ENCODE measurements around the gene SPECC1.

The SPECC1 gene

DNA sequence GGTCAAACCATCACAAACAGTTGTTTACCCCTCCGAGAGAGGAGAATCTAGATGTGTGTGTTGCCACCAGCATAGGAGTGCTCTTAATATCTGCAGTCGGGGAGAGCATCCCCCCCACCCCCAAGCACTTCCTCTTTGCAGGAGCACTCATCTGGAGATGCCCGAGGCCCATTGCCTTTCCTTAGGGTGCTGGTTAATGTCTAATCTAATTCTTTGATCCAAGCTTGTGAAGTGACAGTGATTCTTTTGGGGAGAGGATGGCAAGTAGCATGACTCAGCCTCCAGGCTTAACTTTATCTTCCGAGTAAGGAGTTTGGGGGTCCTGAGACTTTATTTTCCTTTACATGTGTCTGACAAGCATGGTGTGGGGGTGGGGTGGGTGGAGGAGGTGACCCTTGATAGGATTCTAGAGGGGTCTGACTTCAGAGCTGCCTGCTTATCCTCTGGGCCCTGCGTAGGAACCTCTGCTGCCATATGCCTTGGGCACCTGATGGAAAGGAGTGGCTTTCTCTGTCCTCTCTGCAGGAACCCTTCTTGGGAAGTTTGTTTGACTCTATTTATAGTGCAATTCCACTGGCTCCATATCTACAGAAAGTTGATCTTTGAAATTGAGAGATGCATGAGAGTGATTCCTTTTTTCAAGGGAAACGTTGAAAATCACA is 207.1 kb downstream of the SPECC1 start:
- in situ Hi-C loops (cut with HindIII; ENCODE audit: low sequenced_read_pairs), result no loop called here
- TF ChIP-seq, protein P1, sequence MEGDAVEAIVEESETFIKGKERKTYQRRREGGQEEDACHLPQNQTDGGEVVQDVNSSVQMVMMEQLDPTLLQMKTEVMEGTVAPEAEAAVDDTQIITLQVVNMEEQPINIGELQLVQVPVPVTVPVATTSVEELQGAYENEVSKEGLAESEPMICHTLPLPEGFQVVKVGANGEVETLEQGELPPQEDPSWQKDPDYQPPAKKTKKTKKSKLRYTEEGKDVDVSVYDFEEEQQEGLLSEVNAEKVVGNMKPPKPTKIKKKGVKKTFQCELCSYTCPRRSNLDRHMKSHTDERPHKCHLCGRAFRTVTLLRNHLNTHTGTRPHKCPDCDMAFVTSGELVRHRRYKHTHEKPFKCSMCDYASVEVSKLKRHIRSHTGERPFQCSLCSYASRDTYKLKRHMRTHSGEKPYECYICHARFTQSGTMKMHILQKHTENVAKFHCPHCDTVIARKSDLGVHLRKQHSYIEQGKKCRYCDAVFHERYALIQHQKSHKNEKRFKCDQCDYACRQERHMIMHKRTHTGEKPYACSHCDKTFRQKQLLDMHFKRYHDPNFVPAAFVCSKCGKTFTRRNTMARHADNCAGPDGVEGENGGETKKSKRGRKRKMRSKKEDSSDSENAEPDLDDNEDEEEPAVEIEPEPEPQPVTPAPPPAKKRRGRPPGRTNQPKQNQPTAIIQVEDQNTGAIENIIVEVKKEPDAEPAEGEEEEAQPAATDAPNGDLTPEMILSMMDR (IDR thresholded peaks at IDR 0.05; ENCODE audit: low read depth, low read length), result no peak
- no peak for DNase-seq (ENCODE audit: low read depth, low spot score)

GRCh38 chr17:20216853-20217252 is 207.7 kb downstream of the SPECC1 start:
- no peak overlapping the region for H3K4me3 ChIP-seq (ENCODE audit: low read depth, low read length)
- in situ Hi-C loops (cut with HindIII; ENCODE audit: low sequenced_read_pairs), result no loop called here
- TF ChIP-seq, protein P1 (IDR thresholded peaks at IDR 0.05; ENCODE audit: low read depth, low read length), result no peak
- DNase-seq (ENCODE audit: low read depth, low spot score), result no peak

More for the DNA sequence above, 207.1 kb downstream of the SPECC1 start:
- no peak overlapping the region for H3K4me3 ChIP-seq (ENCODE audit: low read depth, low read length)

DNA sequence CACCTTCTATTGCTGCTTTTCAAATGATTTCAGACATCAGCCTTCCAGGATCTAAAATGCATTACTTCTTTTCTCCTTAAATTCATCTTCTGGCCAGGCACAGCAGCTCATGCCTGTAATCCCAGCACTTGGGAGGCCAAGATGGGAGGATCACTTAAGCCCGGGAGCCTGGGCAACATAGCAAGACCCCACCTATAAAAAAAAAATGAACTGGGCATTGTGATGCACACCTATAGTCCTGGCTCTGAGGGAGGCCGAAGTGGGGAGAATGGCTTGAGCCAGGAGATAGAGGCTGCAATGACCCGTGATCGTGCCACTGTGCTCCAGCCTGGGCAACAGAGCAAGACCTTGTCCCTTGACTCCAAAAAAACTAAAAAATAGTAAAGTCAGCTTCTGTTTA is 208.5 kb downstream of the SPECC1 start:
- no peak overlapping the region for H3K4me3 ChIP-seq (ENCODE audit: low read depth, low read length)
- in situ Hi-C loops (cut with HindIII; ENCODE audit: low sequenced_read_pairs), result no loop called here
- TF ChIP-seq, protein P1 (IDR thresholded peaks at IDR 0.05; ENCODE audit: low read depth, low read length), result no peak
- DNase-seq (ENCODE audit: low read depth, low spot score), result no peak

- in situ Hi-C loops (cut with HindIII; ENCODE audit: low sequenced_read_pairs), result no loop called here
- DNase-seq (ENCODE audit: low read depth, low spot score), result no peak
- TF ChIP-seq, protein P1 (IDR thresholded peaks at IDR 0.05; ENCODE audit: low read depth, low read length), result no peak
- H3K4me3 ChIP-seq (ENCODE audit: low read depth, low read length), result no peak overlapping the region
Measured at GRCh38 chr17:20218272-20218671, 209.1 kb downstream of the SPECC1 start.

GRCh38 chr17:20223808-20224328 is 214.7 kb downstream of the SPECC1 start:
- DNase-seq (ENCODE audit: low read depth, low spot score), result peak; percentile 9
- TF ChIP-seq, protein P1 (IDR thresholded peaks at IDR 0.05; ENCODE audit: low read depth, low read length), result no peak
- in situ Hi-C loops (cut with HindIII; ENCODE audit: low sequenced_read_pairs), result no loop called here
- no peak overlapping the region for H3K4me3 ChIP-seq (ENCODE audit: low read depth, low read length)

DNA sequence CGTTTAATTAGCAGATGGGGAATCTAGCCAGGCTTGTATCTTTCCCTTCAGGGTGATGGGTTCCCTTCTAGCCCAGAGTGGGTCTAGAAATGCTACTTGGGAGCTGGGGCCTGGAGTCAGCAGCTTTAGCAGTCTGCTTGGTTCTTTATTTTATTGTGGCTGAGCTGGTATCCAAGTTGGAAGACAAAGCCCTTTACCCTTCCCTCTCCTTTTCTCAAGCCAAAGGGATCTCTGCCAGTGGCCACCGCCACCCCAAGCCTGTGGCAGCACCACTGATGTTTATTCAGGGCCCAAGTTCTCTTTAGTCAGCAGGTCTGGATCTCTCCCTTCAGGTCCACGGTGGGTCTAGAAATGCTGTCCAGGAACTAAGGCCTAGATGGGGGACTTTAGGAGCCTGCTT is 215.2 kb downstream of the SPECC1 start:
- H3K4me3 ChIP-seq (ENCODE audit: low read depth, low read length), result no peak overlapping the region
- DNase-seq (ENCODE audit: low read depth, low spot score), result no peak
- TF ChIP-seq, protein P1 (IDR thresholded peaks at IDR 0.05; ENCODE audit: low read depth, low read length), result no peak
- in situ Hi-C loops (cut with HindIII; ENCODE audit: low sequenced_read_pairs), result no loop called here

Measured in astrocyte of the spinal cord (primary cell).